Glutamatergic neuron (in vitro differentiated cells): ENCODE data around the gene RALA. TPM values are rescaled to one million over a fixed set of nuclear protein-coding genes. Genes with fewer than 3 reads are reported as not detected.
A peak's percentile ranks its signal among the peaks of the same experiment; 100 is the strongest.

Experiments used
- DNase-seq: peaks from one replicate; pipeline ENCODE4 v3.0.0; 2022
- H3K27ac Mint-ChIP-seq: one replicate; pipeline ENCODE4 v1.8.0; 2020; ENCODE audit warnings: mild to moderate bottlenecking, mixed read lengths, inconsistent platforms; ENCODE audit not compliant: unreplicated experiment
- H3K27me3 Mint-ChIP-seq: one replicate; pipeline ENCODE4 v1.8.0; 2020; ENCODE audit warnings: mild to moderate bottlenecking, moderate library complexity, mixed read lengths, inconsistent platforms; ENCODE audit not compliant: unreplicated experiment
- H3K36me3 Mint-ChIP-seq: one replicate; pipeline ENCODE4 v1.8.0; 2020; ENCODE audit warnings: mild to moderate bottlenecking, mixed read lengths, inconsistent platforms; ENCODE audit not compliant: unreplicated experiment
- H3K4me1 Mint-ChIP-seq: one replicate; pipeline ENCODE4 v1.8.0; 2020; ENCODE audit warnings: mild to moderate bottlenecking, low read depth, mixed read lengths, inconsistent platforms; ENCODE audit not compliant: unreplicated experiment
- H3K4me3 Mint-ChIP-seq: one replicate; pipeline ENCODE4 v1.8.0; 2020; ENCODE audit warnings: mild to moderate bottlenecking, mixed read lengths, inconsistent platforms; ENCODE audit not compliant: unreplicated experiment
- H3K9me3 Mint-ChIP-seq: one replicate; pipeline ENCODE4 v1.8.0; 2020; ENCODE audit warnings: mild to moderate bottlenecking, moderate library complexity, mixed read lengths, inconsistent platforms; ENCODE audit not compliant: unreplicated experiment
- CTCF ChIP-seq: fragments of 200-600 bp; sonication (generic); IDR thresholded peaks from one replicate; pipeline ENCODE4 v1.5.0; 2021; ENCODE audit not compliant: partially characterized antibody, unreplicated experiment
- long read RNA-seq: library from polyadenylated mRNA; unstranded; transcript quantifications from one replicate; pipeline ENCODE4 v2.0.0, GENCODE V29; 2020; ENCODE audit not compliant: unreplicated experiment
- total RNA-seq: library from RNA; stranded (reverse); fragmentation: NEBNext Ultra II Directional; extraction: Animal tissue kit (Norgen Biotek cat#: 25700); gene quantifications from one replicate; pipeline ENCODE4 v1.2.1, GENCODE V29; 2021; ENCODE audit not compliant: unreplicated experiment

The RALA gene
- 69.9 TPM for total RNA-seq
- long read RNA-seq, transcript RALA-201 (5 exons, 2,880 nt), result major isoform, 37 of 48 reads
- long read RNA-seq, partial matches to known transcripts, result 3 of 48 reads
- long read RNA-seq, other reads (novel, unspliced or antisense), result 6 of 48 reads

- peaks cover 11% of the 10 kb centered on the region for H3K27me3 Mint-ChIP-seq
- H3K27ac Mint-ChIP-seq, result peak within 1 kb of the TSS; percentile 98
- peaks cover 12% of the 10 kb centered on the region for H3K9me3 Mint-ChIP-seq
- peaks cover 24% of the 10 kb centered on the region for H3K4me1 Mint-ChIP-seq
- DNase-seq, result peak; percentile 97
- no peaks in the 10 kb centered on the region for H3K36me3 Mint-ChIP-seq
- H3K4me3 Mint-ChIP-seq, result peak within 1 kb of the TSS; percentile 96
- TF ChIP-seq CTCF, result no peak
Measured at GRCh38 chr7:39623047-39623731, at the start of gene RALA. Gene RALA (plus strand): TSS chr7:39623572. CDS start chr7:39686668, 63,096 bp downstream.

- H3K4me1 Mint-ChIP-seq, result peaks cover 2% of the 10 kb centered on the region
- H3K27ac Mint-ChIP-seq, result no peak overlapping the region
- H3K27me3 Mint-ChIP-seq, result no peaks in the 10 kb centered on the region
- H3K36me3 Mint-ChIP-seq, result no peaks in the 10 kb centered on the region
- TF ChIP-seq CTCF, result no peak
- H3K4me3 Mint-ChIP-seq, result no peak overlapping the region
- peaks cover 2% of the 10 kb centered on the region for H3K9me3 Mint-ChIP-seq
- DNase-seq, result no peak
Measured at GRCh38 chr7:39574673-39575349, 48.6 kb upstream of the RALA start.

- TF ChIP-seq CTCF, result no peak
- no peak for DNase-seq
- H3K4me3 Mint-ChIP-seq, result no peak overlapping the region
- H3K36me3 Mint-ChIP-seq, result no peaks in the 10 kb centered on the region
- H3K9me3 Mint-ChIP-seq, result peaks cover 2% of the 10 kb centered on the region
- H3K27ac Mint-ChIP-seq, result no peak overlapping the region
- peaks cover 6% of the 10 kb centered on the region for H3K4me1 Mint-ChIP-seq
- H3K27me3 Mint-ChIP-seq, result no peaks in the 10 kb centered on the region
Measured at GRCh38 chr7:39577229-39577874, 46.0 kb upstream of the RALA start.

- peak; percentile 72 for DNase-seq
- Mint-ChIP-seq H3K27ac (peak overlapping the region; percentile 22), H3K4me3 (no peak overlapping the region), H3K27me3 (no peaks in the 10 kb centered on the region), H3K4me1 (peaks cover 19% of the 10 kb centered on the region), H3K9me3 (peaks cover 2% of the 10 kb centered on the region), H3K36me3 (no peaks in the 10 kb centered on the region)
- TF ChIP-seq CTCF, result peak; percentile 92
Measured at GRCh38 chr7:39580149-39580874, 43.1 kb upstream of the RALA start.
